NOMO-1 (cell line): ENCODE measurements around the gene DUSP10.

Experiments used
- DNase-seq, 2 experiments: peaks; one replicate each; lab custom pipeline; 2025; ENCODE audit not compliant: unreplicated experiment in 2 of 2; lab: John Stamatoyannopoulos, UW

DUSP10 gene

GRCh38 chr1:221664253-221664652 is 77.6 kb downstream of the DUSP10 start:
- DNase-seq = no peak

GRCh38 chr1:221663321-221663720 is 78.6 kb downstream of the DUSP10 start:
- no peak for DNase-seq

GRCh38 chr1:221655766-221656305 is 86.1 kb downstream of the DUSP10 start:
- DNase-seq = no peak
